Activated gamma-delta T cell (primary cell): ENCODE results near the gene ZNF292.
"Not testable (repeated sequence)": the region's sequence is repeated elsewhere in the genome, so short reads cannot be mapped to it uniquely, and the experiment has no call there.

Experiments used
- DNase-seq: peaks from one replicate; lab custom pipeline; 2025; lab: John Stamatoyannopoulos, UW

Gene ZNF292

GRCh38 chr6:87274660-87275274 is 119.4 kb downstream of the ZNF292 start:
- no peak for DNase-seq

DNA sequence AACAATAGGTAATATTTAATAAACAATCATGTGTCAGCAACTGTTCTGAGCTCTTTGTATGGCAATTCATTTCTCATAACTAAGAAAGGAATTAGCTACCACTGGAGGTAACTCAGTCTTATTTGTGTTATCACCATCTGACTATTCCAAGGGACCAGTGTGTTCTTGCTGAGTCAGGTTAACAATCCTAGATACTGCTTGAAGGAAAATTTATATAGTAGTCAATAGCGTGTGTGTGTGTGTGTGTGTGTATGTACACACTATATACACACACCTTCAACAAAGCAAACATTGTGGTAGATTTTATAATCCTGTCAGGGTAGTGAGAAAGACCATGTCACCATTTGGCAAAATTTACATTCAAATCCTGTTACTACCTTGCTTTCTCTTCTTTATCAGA is 121.3 kb downstream of the ZNF292 start:
- DNase-seq: no peak

DNA sequence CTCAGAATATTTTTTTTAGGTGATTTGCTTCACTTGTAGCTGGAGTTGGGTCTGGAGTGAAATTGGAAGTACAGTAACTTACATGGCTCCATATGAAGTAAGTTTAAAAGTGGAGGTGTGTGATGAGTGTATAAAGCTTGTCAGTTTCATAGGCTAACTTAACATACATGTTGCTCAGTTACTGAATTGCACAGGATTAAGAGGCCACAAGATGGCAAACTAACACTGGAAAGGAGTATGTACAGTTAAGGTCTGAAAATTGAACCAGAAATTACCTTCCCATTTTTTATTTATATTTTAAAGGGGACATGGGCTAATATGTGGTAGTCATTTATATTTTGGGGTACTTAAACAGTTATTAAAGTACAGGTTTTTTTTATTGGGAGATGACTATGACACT is 121.8 kb downstream of the ZNF292 start:
- DNase-seq: no peak

- DNase-seq: no peak
Measured at GRCh38 chr6:87279196-87279595, 123.8 kb downstream of the ZNF292 start.

DNA sequence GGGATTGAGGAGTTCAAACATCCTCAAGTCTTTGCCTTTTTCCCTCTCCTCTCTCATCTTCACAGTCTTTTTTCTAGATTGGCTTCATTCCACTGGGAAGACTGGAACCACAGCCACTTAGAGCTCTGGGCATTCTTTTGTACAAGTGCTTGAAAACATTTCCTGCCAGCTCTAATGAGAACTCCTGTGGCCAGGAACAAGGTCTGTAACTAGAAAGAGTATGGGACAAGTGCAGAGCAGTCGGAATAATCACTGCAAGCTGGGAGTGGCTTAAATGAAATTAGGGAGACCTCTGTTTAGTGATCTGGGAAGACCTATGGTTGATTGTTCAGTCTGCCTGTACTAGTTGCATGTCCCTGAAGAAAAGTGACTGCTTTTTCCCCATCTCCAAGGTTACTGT is 126.1 kb downstream of the ZNF292 start:
- DNase-seq: no peak

DNA sequence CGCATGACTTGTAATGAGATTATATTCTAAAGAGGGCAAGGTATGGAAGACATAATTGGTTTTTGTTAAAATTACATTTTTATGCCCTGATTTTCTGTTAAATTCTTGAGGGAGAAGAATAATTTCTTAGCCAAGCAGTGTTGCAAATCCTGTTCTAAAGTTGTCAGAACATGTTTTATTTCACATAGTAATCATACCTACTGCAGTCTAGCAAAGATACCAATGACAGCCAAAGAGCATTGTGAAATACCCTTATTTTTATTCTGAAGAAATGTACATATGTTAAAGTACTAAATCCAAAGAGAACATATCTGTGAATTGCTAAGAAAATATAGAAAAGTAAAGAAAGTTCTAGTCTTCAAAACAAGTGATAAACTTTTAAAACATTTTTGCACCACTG is 127.4 kb downstream of the ZNF292 start:
- DNase-seq: no peak

GRCh38 chr6:87283461-87283860 is 128.1 kb downstream of the ZNF292 start:
- no peak for DNase-seq

DNA sequence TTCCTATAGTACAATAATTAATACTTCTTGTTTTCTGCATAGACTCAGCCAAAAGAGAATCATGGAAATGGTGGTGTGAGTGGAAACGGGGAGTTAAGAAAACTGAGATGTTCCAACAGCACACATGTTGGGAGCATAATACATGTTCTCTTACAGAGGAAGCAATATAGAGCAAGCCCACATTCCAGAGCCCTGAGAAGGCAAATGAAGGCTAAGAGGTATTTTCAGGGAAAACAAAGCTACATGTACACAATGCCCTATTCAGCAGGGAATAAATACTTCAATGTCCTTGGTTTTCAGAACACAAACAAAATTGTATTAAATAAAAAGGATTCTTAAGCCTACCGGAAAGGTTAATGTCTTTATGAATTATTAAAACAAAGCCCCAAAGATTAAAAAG is 131.9 kb downstream of the ZNF292 start:
- no peak for DNase-seq

DNA sequence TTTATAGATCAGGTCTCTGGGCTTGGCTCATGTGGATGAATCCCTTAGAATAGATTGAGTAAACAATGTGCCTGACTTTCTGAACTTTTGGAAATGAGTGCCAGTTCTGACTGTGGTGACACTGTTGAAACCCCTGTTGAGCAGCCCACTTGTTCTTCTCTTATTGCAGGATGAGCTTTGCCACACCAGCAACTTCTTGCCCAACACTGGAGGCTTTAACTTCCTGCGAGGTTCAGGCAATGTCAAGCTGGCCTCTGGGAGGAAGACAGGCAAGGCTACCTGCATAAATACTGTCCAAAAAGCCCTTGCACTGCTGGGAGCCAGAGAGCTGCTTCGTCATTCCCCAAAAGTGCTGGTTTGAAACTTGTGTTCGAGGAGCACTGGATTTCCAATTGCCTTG is 134.2 kb downstream of the ZNF292 start:
- no peak for DNase-seq

GRCh38 chr6:87291883-87292282 is 136.5 kb downstream of the ZNF292 start:
- DNase-seq: no peak

DNA sequence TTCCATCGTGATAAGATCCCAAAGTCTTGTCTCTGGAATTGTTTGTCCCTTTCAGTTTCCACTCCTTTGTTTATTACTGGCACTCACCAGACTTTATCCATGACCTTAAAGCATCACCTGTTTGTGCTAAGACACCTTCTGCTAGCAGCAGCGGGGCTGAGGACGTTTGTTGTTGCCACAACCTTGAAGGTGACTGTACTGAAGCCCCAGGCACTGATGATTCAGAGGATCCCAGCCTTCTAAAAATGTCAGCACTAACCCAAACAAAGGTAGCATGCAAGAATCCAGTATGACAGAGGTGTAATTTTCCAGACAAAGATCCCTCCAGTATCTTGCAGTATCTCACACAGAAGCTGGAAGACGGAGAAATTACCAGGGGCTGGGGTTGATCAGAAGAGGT is 138.2 kb downstream of the ZNF292 start:
- no peak for DNase-seq

- no peak for DNase-seq
Measured at GRCh38 chr6:87297119-87297518, 141.8 kb downstream of the ZNF292 start.

GRCh38 chr6:87301277-87301676 is 145.9 kb downstream of the ZNF292 start:
- not testable (repeated sequence) for DNase-seq

GRCh38 chr6:87308970-87309369 is 153.6 kb downstream of the ZNF292 start:
- no peak for DNase-seq

GRCh38 chr6:87312860-87313259 is 157.5 kb downstream of the ZNF292 start:
- no peak for DNase-seq
